ENCODE measurements around the gene BOD1. TPM values are rescaled to one million over a fixed set of nuclear protein-coding genes. Genes with fewer than 3 reads are reported as not detected.

Gene BOD1
- total RNA-seq, 1 donor from 2014 or later: 76.7 TPM

- Mint-ChIP-seq H3K9me3 (ENCODE audit: unreplicated experiment) (no peaks in the 10 kb centered on the region), H3K27me3 (ENCODE audit: unreplicated experiment) (no peaks in the 10 kb centered on the region), H3K4me3 (ENCODE audit: unreplicated experiment) (no peak overlapping the region), H3K4me1 (ENCODE audit: unreplicated experiment) (peaks cover 10% of the 10 kb centered on the region), H3K27ac (ENCODE audit: unreplicated experiment) (no peak overlapping the region), H3K36me3 (ENCODE audit: low read depth, unreplicated experiment) (no peaks in the 10 kb centered on the region)
- no peak for DNase-seq (ENCODE audit: low spot score)
- TF ChIP-seq, protein P1, sequence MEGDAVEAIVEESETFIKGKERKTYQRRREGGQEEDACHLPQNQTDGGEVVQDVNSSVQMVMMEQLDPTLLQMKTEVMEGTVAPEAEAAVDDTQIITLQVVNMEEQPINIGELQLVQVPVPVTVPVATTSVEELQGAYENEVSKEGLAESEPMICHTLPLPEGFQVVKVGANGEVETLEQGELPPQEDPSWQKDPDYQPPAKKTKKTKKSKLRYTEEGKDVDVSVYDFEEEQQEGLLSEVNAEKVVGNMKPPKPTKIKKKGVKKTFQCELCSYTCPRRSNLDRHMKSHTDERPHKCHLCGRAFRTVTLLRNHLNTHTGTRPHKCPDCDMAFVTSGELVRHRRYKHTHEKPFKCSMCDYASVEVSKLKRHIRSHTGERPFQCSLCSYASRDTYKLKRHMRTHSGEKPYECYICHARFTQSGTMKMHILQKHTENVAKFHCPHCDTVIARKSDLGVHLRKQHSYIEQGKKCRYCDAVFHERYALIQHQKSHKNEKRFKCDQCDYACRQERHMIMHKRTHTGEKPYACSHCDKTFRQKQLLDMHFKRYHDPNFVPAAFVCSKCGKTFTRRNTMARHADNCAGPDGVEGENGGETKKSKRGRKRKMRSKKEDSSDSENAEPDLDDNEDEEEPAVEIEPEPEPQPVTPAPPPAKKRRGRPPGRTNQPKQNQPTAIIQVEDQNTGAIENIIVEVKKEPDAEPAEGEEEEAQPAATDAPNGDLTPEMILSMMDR (IDR thresholded peaks at IDR 0.05; ENCODE audit: unreplicated experiment): no peak
These were observed 18.1 kb upstream of the BOD1 start for GRCh38 chr5:173634465-173634983.

DNA sequence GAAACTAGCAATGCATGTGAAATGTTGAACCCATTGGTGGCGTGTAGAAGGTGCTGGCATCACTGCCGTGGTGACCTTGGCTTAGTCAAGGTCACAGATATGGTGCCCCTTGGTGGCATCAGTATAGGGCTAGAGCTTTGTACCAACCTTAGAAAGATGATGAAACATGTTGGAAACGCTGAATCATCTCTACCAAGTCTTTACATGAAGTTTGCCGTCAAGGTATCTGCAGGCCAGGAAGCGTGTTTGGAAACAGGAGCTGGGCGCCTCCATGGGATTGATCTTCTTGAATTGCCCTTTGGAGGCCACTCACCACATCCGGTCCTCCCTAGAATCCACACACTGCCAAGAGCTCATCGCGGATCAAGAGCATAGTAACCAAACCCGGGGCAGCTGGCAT, 16.9 kb upstream of the BOD1 start:
- peaks cover 12% of the 10 kb centered on the region for H3K4me1 Mint-ChIP-seq (ENCODE audit: unreplicated experiment)
- no peak for DNase-seq (ENCODE audit: low spot score)
- H3K9me3 Mint-ChIP-seq (ENCODE audit: unreplicated experiment): no peaks in the 10 kb centered on the region
- TF ChIP-seq, protein P1 (IDR thresholded peaks at IDR 0.05; ENCODE audit: unreplicated experiment): no peak
- H3K27me3 Mint-ChIP-seq (ENCODE audit: unreplicated experiment): no peaks in the 10 kb centered on the region
- H3K36me3 Mint-ChIP-seq (ENCODE audit: low read depth, unreplicated experiment): no peaks in the 10 kb centered on the region
- H3K4me3 Mint-ChIP-seq (ENCODE audit: unreplicated experiment): no peak overlapping the region
- no peak overlapping the region for H3K27ac Mint-ChIP-seq (ENCODE audit: unreplicated experiment)

- Mint-ChIP-seq H3K4me1 (ENCODE audit: unreplicated experiment) (peaks cover 20% of the 10 kb centered on the region), H3K27me3 (ENCODE audit: unreplicated experiment) (no peaks in the 10 kb centered on the region), H3K4me3 (ENCODE audit: unreplicated experiment) (no peak overlapping the region), H3K36me3 (ENCODE audit: low read depth, unreplicated experiment) (no peaks in the 10 kb centered on the region), H3K9me3 (ENCODE audit: unreplicated experiment) (no peaks in the 10 kb centered on the region), H3K27ac (ENCODE audit: unreplicated experiment) (no peak overlapping the region)
- DNase-seq (ENCODE audit: low spot score): no peak
- TF ChIP-seq, protein P1 (IDR thresholded peaks at IDR 0.05; ENCODE audit: unreplicated experiment): no peak
These were observed 15.0 kb upstream of the BOD1 start for GRCh38 chr5:173631478-173631877.

GRCh38 chr5:173630724-173631365, 14.4 kb upstream of the BOD1 start:
- no peak overlapping the region for H3K27ac Mint-ChIP-seq (ENCODE audit: unreplicated experiment)
- H3K4me1 Mint-ChIP-seq (ENCODE audit: unreplicated experiment): peaks cover 26% of the 10 kb centered on the region
- no peaks in the 10 kb centered on the region for H3K36me3 Mint-ChIP-seq (ENCODE audit: low read depth, unreplicated experiment)
- DNase-seq (ENCODE audit: low spot score): no peak
- H3K27me3 Mint-ChIP-seq (ENCODE audit: unreplicated experiment): no peaks in the 10 kb centered on the region
- H3K9me3 Mint-ChIP-seq (ENCODE audit: unreplicated experiment): no peaks in the 10 kb centered on the region
- TF ChIP-seq, protein P1 (IDR thresholded peaks at IDR 0.05; ENCODE audit: unreplicated experiment): no peak
- no peak overlapping the region for H3K4me3 Mint-ChIP-seq (ENCODE audit: unreplicated experiment)

DNA sequence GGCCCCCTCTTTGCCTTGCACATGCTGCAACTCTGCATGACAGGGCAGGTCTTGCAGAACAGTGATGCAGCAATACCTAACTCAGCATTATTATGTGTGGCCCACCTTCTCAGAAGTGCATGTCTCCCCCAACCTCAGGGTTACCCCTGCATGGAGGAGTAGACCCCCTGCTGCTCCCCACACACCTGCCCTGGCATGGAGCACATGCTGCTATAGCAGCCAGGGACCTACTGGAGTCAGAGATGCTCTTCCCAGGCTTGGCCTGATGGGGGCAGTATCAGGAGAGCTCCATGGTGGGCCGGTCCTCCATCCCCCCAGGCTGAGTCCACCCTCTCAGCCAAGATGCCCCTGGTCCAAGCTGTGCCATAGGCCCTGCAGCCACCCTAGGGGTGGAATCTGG, 13.2 kb upstream of the BOD1 start:
- Mint-ChIP-seq H3K4me1 (ENCODE audit: unreplicated experiment) (peaks cover 25% of the 10 kb centered on the region), H3K27me3 (ENCODE audit: unreplicated experiment) (no peaks in the 10 kb centered on the region), H3K27ac (ENCODE audit: unreplicated experiment) (no peak overlapping the region), H3K36me3 (ENCODE audit: low read depth, unreplicated experiment) (no peaks in the 10 kb centered on the region), H3K9me3 (ENCODE audit: unreplicated experiment) (no peaks in the 10 kb centered on the region), H3K4me3 (ENCODE audit: unreplicated experiment) (no peak overlapping the region)
- peak; percentile 60 for DNase-seq (ENCODE audit: low spot score)
- TF ChIP-seq, protein P1 (IDR thresholded peaks at IDR 0.05; ENCODE audit: unreplicated experiment): peak; percentile 47
